ENCODE data around the gene SLC6A19. TPM values are rescaled to one million over a fixed set of nuclear protein-coding genes. Genes with fewer than 3 reads are reported as not detected.

The SLC6A19 gene
- total RNA-seq, 1 donor from 2014 or later = not detected

DNA sequence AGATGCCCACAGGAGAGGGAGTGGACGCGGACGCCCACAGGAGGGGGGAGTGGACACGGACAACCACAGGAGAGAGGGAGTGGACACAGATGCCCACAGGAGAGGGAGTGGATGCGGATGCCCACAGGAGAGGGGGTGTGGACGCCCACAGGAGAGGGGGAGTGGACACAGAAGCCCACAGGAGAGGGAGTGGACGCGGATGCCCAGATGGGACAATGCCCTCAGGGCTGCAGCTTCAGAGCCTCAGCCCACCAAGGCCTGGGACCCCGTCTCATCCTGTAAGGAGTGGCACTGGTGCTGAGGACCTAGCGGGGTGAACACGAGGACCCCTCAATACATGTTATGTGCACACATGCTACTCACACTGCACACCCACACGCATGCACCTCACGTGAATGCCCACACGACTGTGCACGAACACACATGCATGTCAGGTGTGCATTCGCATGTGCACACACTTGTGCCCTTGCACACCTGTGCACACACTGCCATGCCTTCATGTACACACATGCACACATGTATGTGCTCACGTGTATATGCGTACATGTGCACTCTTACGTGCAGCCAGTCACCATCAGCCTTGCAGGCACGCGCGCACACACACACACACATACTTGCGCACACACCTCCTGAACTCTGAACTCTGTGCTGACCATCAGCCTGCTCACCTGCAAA lies 58.5 kb downstream of the SLC6A19 start:
- no peaks in the 10 kb centered on the region for H3K9me3 ChIP-seq
- ATAC-seq = no peak
- H3K4me3 ChIP-seq = no peak overlapping the region
- H3K27ac ChIP-seq = no peak overlapping the region
- TF ChIP-seq, protein P1, sequence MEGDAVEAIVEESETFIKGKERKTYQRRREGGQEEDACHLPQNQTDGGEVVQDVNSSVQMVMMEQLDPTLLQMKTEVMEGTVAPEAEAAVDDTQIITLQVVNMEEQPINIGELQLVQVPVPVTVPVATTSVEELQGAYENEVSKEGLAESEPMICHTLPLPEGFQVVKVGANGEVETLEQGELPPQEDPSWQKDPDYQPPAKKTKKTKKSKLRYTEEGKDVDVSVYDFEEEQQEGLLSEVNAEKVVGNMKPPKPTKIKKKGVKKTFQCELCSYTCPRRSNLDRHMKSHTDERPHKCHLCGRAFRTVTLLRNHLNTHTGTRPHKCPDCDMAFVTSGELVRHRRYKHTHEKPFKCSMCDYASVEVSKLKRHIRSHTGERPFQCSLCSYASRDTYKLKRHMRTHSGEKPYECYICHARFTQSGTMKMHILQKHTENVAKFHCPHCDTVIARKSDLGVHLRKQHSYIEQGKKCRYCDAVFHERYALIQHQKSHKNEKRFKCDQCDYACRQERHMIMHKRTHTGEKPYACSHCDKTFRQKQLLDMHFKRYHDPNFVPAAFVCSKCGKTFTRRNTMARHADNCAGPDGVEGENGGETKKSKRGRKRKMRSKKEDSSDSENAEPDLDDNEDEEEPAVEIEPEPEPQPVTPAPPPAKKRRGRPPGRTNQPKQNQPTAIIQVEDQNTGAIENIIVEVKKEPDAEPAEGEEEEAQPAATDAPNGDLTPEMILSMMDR (IDR thresholded peaks at IDR 0.05) = no peak
- no peak for DNase-seq
- no peaks in the 10 kb centered on the region for H3K27me3 ChIP-seq
- H3K4me1 ChIP-seq = no peaks in the 10 kb centered on the region
- intact Hi-C loops (cut with DNase I) = no loop called here
- no peaks in the 10 kb centered on the region for H3K36me3 ChIP-seq

DNA sequence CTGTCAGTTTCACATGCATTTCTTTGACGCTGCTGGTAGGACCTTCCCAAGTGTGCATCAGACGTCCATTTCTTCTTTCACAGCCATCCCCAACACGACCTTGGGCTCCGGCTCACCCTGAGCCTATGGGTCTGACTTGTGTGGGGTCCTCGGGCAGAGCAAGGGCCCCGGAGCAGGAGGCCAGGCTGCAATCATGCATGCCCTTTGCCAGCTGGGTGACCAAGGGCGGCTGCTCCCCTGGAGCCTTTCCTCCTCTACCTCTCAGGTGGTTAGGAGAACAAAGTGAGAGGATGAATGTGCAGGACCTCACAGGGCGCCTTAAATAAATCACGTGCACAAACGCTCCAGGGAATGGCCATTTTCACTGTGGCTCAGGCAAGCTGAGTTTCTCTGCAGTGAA lies 60.2 kb downstream of the SLC6A19 start:
- ATAC-seq = no peak
- Histone ChIP-seq H3K4me3 (no peak overlapping the region), H3K36me3 (no peaks in the 10 kb centered on the region), H3K27me3 (no peaks in the 10 kb centered on the region), H3K9me3 (no peaks in the 10 kb centered on the region), H3K27ac (no peak overlapping the region), H3K4me1 (no peaks in the 10 kb centered on the region)
- intact Hi-C loops (cut with DNase I) = no loop called here
- TF ChIP-seq, protein P1 (IDR thresholded peaks at IDR 0.05) = no peak
- no peak for DNase-seq

DNA sequence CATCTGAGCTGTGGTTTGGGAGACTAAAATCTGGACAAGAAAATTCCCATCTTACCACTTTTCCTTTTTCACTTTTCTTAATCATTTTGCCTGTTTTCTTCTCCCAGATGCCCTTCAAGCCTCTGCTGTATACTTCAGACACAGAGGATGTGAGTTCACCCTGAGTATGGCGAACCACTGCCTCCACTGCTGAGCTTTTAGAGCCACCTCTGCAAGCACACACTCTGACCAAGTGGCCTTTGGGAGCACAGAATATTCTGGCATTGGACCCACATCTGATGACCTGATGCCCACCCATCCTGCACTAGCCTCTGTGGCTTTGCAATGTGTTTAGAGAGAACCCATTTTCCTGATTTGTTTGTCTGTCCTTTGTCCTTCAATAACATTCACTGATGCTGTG lies 61.0 kb downstream of the SLC6A19 start:
- intact Hi-C loops (cut with DNase I) = no loop called here
- Histone ChIP-seq H3K4me3 (no peak overlapping the region), H3K9me3 (no peaks in the 10 kb centered on the region), H3K27me3 (no peaks in the 10 kb centered on the region), H3K4me1 (no peaks in the 10 kb centered on the region), H3K36me3 (no peaks in the 10 kb centered on the region), H3K27ac (no peak overlapping the region)
- TF ChIP-seq, protein P1 (IDR thresholded peaks at IDR 0.05) = no peak
- ATAC-seq (no peak), DNase-seq (no peak)

DNA sequence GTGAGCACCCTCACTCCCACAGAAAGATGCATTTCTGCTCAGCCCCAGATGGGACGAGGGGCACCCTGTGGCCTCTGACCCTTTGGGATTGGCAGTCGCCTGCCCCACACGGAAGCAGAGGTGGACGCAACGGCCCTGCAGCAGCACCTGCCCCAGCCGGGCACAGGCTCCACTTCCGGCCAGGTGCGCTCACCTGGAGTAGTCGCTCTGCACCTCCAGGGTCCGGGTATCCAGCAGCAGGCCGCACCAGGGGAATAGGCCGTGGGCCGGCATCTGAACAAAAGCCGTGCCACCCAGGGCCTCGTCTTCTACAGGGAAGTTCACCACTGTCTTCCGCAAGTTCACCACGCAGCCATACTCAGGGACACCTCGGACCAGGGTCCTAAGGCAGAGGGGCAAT lies 62.8 kb downstream of the SLC6A19 start:
- intact Hi-C loops (cut with DNase I) = no loop called here
- Histone ChIP-seq H3K4me1 (no peaks in the 10 kb centered on the region), H3K27me3 (no peaks in the 10 kb centered on the region), H3K9me3 (no peaks in the 10 kb centered on the region), H3K36me3 (no peaks in the 10 kb centered on the region), H3K27ac (no peak overlapping the region), H3K4me3 (no peak overlapping the region)
- TF ChIP-seq, protein P1 (IDR thresholded peaks at IDR 0.05) = no peak
- DNase-seq (no peak), ATAC-seq (no peak)

- ATAC-seq (no peak), DNase-seq (no peak)
- no peak overlapping the region for H3K27ac ChIP-seq
- TF ChIP-seq, protein P1 (IDR thresholded peaks at IDR 0.05) = no peak
- no peaks in the 10 kb centered on the region for H3K9me3 ChIP-seq
- H3K4me3 ChIP-seq = no peak overlapping the region
- no peaks in the 10 kb centered on the region for H3K4me1 ChIP-seq
- no peaks in the 10 kb centered on the region for H3K27me3 ChIP-seq
- H3K36me3 ChIP-seq = no peaks in the 10 kb centered on the region
- intact Hi-C loops (cut with DNase I) = no loop called here
Observed at GRCh38 chr5:1265026-1265425, 63.6 kb downstream of the SLC6A19 start.
